GM12801 (cell line): ENCODE data around the gene PTPN2.

Source experiments
- TF ChIP-seq, protein P1 (sequence below): IDR thresholded peaks from one replicate; pipeline ENCODE4 v1.5.1; 2011; ENCODE audit warnings: control low read depth; ENCODE audit not compliant: insufficient read length; ENCODE audit errors: extremely low read depth

PTPN2 gene

DNA sequence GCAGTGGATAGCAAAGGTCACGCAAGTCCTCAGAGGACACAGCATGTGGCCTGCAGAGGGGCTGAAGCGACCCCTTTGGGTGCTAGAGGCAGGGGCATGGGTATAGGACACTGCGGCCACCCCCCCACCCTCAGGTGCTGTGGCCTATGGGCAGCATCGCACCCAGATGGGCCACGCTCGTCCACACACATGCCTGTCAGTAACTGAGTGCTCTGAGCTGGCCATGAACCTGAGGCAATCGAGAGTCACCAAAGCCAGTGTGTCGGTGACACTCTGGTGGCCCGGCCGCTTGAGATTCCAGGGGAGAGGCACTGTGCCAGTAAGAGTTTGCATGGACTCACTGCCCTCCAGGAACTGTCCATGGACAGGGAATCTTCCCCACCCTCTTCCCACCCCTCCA is 22.7 kb upstream of the PTPN2 start:
- TF ChIP-seq, protein P1, sequence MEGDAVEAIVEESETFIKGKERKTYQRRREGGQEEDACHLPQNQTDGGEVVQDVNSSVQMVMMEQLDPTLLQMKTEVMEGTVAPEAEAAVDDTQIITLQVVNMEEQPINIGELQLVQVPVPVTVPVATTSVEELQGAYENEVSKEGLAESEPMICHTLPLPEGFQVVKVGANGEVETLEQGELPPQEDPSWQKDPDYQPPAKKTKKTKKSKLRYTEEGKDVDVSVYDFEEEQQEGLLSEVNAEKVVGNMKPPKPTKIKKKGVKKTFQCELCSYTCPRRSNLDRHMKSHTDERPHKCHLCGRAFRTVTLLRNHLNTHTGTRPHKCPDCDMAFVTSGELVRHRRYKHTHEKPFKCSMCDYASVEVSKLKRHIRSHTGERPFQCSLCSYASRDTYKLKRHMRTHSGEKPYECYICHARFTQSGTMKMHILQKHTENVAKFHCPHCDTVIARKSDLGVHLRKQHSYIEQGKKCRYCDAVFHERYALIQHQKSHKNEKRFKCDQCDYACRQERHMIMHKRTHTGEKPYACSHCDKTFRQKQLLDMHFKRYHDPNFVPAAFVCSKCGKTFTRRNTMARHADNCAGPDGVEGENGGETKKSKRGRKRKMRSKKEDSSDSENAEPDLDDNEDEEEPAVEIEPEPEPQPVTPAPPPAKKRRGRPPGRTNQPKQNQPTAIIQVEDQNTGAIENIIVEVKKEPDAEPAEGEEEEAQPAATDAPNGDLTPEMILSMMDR, result no peak

DNA sequence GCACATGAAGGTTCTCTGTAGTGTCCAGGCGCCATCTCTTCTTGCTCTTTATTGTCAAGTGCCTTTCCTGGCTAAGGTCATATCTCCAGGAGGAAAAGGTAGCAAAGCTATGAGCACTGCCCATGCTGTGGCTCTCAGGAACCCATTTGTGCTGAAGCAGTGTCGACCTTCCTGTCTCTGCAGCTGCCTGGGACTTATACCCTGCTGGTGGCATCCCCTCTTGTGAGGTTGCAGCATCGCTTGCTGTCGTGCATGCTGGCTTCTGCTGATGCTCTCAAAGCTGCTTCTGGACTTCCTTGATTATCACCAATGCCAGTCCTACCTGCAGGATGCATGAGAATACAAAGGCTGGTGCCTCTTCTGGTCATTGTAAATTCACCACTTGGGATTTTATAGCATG is 22.1 kb upstream of the PTPN2 start:
- TF ChIP-seq, protein P1, result no peak

DNA sequence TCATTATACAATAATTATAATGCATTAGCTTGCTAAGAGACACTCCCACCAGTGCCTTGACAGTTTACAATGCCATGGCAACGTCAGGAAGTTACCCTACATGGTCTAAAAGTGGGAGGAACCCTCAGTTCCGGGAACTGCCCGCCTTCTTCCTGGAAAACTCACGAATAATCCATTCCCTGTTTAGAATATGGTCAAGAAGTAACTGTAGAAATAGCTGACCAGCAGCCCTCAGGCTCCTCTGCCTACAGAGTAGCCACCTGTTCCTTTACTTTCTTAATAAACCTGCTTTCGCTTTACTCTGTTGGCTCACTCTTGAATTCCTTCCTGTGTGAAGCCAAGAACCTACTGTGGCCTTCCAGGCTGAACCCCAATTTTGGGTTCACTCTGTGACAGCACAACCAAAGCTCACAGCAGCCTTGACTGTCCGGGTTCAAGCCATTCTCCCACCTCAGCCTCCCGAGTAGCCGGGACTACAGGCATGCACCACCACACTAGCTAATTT is 20.0 kb upstream of the PTPN2 start:
- TF ChIP-seq, protein P1, result no peak

DNA sequence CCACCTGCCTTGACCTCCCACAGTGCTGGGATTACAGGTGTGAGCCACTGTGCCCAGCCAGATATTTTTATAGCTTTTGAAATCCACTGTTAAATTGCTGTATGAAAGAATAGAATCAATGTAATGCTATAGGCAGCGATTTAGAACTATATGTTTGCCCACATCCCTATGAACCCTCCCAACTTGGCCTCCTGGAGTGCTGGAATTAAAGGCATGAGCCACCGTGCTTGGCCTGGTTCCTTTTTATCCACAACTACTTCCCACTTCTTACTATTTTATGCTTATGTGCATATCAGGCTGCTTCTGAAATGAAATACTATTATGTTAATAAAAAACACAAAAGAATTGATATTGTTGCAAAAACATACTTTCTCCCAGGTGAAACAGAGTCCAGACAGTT is 11.6 kb upstream of the PTPN2 start:
- TF ChIP-seq, protein P1, result no peak

DNA sequence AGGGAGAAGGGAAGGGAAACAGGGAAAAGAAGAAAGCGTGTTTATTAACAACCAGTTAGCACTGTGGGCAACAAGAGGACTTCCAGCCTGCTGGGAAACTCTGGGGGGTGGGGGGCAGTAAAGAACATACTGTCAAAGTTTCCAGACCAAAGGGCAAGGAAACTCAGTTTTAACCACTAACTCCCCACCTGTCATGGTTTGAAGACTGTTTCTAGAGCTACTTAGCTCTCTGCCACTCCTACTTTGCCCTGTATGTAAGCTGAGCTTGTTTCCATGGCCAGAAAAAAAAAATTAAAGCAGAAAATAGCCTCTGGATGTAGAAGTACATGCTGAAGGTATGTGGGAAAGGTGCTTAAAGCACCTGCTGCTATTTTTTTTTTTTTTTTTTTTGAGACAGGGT is 11.0 kb upstream of the PTPN2 start:
- TF ChIP-seq, protein P1, result no peak

DNA sequence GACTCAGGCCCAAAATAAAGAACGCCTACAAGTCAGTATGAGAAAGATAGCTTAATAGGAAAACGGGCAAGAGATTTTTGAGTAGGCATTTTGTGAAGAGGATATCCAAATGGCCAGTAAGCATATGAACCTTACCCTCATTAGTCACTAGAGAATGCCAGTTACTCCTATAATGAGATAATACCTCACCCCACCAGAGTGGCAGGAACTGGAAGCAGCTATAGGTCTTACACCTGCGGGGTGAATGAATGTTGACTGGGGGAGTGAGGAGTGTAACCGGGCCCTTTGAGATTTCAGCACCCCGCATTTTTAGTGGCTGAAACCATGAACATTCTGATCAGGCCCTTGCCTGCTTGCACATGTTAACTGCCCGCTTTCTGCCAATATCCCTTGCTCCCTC is 7.5 kb upstream of the PTPN2 start:
- TF ChIP-seq, protein P1, result no peak

DNA sequence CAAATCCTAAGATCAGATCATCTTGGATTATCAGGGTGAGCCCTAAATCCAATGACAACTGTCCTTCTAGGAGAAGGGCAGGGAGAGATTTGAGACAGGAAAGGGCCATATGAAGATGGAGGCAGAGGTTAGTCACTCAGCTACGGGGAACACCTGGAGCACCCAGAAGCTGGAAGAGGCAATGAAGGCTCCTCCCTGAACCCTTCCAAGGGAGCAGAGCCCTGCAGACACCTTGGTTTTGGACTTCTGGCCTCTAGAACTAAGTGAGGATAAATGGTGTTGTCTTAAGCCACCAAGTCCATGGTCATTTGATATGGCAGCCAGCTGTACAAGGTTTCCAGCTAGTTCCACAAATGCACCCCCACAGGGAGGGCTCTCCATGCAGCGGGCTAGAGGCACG is 6.9 kb upstream of the PTPN2 start:
- TF ChIP-seq, protein P1, result no peak
